Measurements from ENCODE around the gene SLC16A10. TPM values are rescaled to one million over a fixed set of nuclear protein-coding genes. Genes with fewer than 3 reads are reported as not detected.
A peak's percentile ranks its signal among the peaks of the same experiment; 100 is the strongest.

The SLC16A10 gene
- total RNA-seq, result 1 to 10 TPM; 1.4 to 6.0 (median 3.8) TPM
- long read RNA-seq, donor 1, result 0 reads
- long read RNA-seq, donor 2, result 0 reads

GRCh38 chr6:111087106-111087835, at the start of gene SLC16A10:
Gene SLC16A10, plus strand, starts transcription at chr6:111087503. Its CDS starts 250 bp downstream, at chr6:111087753.
- no peak for TF ChIP-seq CTCF (IDR thresholded peaks at IDR 0.05)
- peak; percentile 77 to 83 (median 80) for DNase-seq
- intact Hi-C loops (cut with DNase I, micrococcal nuclease), result no loop called here

GRCh38 chr6:111038534-111039252, 48.6 kb upstream of the SLC16A10 start:
- intact Hi-C loops (cut with DNase I, micrococcal nuclease), result no loop called here
- ATAC-seq (no peak), DNase-seq (no peak)
- H3K9me3 ChIP-seq, result no peaks in the 10 kb centered on the region
- no peak for TF ChIP-seq CTCF (IDR thresholded peaks at IDR 0.05)
- no peaks in the 10 kb centered on the region for H3K36me3 ChIP-seq (ENCODE audit: low read depth)
- H3K4me3 ChIP-seq, result no peak overlapping the region
- no peaks in the 10 kb centered on the region for H3K4me1 ChIP-seq (ENCODE audit: low read depth)

More at GRCh38 chr6:111087106-111087835, at the start of gene SLC16A10:
- H3K9me3 ChIP-seq, result no peaks in the 10 kb centered on the region
- peak; percentile 94 for ATAC-seq
- H3K4me1 ChIP-seq (ENCODE audit: low read depth), result peaks cover 3% of the 10 kb centered on the region
- H3K4me3 ChIP-seq, result peak within 1 kb of the TSS; percentile 44
- no peaks in the 10 kb centered on the region for H3K36me3 ChIP-seq (ENCODE audit: low read depth)

GRCh38 chr6:111041917-111042316, 45.4 kb upstream of the SLC16A10 start:
- no peak for TF ChIP-seq CTCF (IDR thresholded peaks at IDR 0.05)
- ATAC-seq (no peak), DNase-seq (no peak)
- Histone ChIP-seq H3K4me1 (ENCODE audit: low read depth) (no peaks in the 10 kb centered on the region), H3K9me3 (no peaks in the 10 kb centered on the region), H3K4me3 (no peak overlapping the region), H3K36me3 (ENCODE audit: low read depth) (no peaks in the 10 kb centered on the region)
- intact Hi-C loops (cut with DNase I, micrococcal nuclease), result no loop called here

GRCh38 chr6:111047244-111047643, 40.1 kb upstream of the SLC16A10 start:
- intact Hi-C loops (cut with DNase I, micrococcal nuclease), result no loop called here
- Histone ChIP-seq H3K36me3 (ENCODE audit: low read depth) (no peaks in the 10 kb centered on the region), H3K4me3 (no peak overlapping the region), H3K4me1 (ENCODE audit: low read depth) (no peaks in the 10 kb centered on the region), H3K9me3 (no peaks in the 10 kb centered on the region)
- ATAC-seq (no peak), DNase-seq (no peak)
- TF ChIP-seq CTCF (IDR thresholded peaks at IDR 0.05), result no peak

- intact Hi-C loops (cut with DNase I, micrococcal nuclease), result loop anchor here in 1 of 2 donors (10.0 kb wide), 1 partner anchor 164 kb away; no protein-coding TSS in a partner anchor
- H3K4me3 ChIP-seq, result no peak overlapping the region
- ATAC-seq, result no peak
- no peaks in the 10 kb centered on the region for H3K4me1 ChIP-seq (ENCODE audit: low read depth)
- no peaks in the 10 kb centered on the region for H3K9me3 ChIP-seq
- no peak for DNase-seq
- H3K36me3 ChIP-seq (ENCODE audit: low read depth), result no peaks in the 10 kb centered on the region
- no peak for TF ChIP-seq CTCF (IDR thresholded peaks at IDR 0.05)
These were observed 36.9 kb upstream of the SLC16A10 start for GRCh38 chr6:111050261-111051023.
